Fibroblast of skin of left biceps (primary cell): ENCODE results near the gene SIGLEC10.

Source experiments
- DNase-seq, 2 experiments: peaks; one replicate each; pipeline ENCODE4 v3.0.0-alpha.2; 2013; ENCODE audit warnings: low read depth in 2 of 2

SIGLEC10 gene

DNA sequence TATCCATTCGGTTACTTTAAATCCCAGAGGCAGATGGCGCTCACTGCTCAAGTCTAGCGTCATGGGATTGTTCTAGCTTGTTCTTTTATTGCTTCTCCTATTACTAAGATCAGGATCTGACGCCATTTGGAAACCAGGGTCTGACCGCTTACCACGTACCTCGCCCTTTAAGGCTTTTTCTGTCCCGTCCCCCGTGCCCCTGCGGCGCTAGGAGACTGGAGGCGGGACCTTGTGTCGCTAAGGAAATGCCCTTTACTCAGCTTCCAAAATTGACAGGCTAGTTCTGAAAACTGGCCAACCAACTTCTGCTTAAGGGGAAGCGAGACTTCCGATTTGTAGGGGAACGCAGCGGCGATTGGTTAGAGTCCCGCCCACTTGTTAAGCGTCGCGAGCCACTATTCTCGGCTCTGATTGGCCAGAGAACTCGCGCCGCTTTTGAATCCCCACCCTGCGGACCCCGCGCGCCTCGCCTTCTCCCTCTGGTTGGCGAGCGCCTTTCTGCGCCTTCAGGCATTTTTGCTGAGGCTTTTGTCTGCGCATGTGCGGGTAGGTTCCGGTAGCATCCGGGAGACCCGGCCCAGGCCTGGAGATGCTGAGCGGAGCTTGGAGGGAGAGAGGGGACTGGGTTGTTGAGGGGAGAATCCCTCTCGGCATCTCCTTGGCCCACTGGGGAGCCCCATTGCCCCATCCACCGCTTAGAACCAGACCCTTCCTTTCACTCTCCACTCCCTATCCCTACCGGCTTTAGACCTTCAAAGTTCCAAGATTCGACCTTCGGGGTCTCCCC, 23.2 kb downstream of the SIGLEC10 start:
- DNase-seq: peak; percentile 96

GRCh38 chr19:51392701-51393100, 24.7 kb downstream of the SIGLEC10 start:
- no peak for DNase-seq

DNA sequence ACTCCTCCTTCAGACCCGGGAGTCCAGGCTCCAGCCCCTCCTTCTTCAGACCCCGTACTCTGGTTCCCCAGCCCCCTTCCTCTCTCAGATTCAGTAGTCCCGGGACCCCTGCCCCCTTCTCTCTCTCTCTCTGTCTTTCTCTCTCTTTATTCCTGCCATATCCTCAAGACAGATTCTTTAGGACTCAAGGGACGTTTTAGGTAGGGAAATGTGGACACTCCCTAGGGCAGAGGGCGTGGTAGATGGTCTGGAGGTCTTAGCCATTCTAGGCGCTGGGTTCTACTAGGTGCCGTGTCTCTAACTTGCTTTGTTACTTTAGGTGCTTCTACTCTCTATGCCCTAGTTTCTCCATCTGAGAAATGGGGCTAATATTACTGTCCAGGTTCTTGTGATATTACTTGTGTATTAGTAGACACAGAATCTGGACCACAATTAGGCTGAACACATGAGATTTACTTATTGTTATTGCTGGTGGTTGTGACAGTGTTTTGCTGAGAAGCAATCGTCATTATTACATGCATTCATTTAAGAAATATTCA, 26.3 kb downstream of the SIGLEC10 start:
- DNase-seq: no peak

GRCh38 chr19:51389143-51389542, 28.3 kb downstream of the SIGLEC10 start:
- DNase-seq: no peak

DNA sequence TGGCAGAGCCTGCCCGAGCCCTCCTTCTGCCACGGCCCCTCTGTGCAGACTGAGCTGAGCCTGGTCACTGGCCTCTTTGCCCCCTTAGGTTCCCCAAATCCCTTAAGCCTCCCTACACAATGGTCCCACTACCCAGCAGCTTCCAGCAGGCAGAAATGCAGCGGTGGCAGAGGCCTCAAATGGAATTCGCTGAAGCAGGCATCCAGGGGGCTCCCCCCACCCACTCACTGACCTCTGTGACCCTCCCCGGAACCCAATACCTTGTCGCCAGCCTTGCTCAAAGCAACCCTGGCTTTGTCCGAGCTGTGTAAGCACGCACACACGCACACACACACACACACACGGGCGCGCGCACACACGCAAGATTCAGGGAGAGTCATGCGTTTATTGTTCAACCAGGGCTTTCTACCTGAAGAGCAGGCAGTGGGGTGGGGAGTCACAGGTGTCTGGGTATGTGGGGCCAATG, 29.5 kb downstream of the SIGLEC10 start, which contains the start of gene LIM2:
Gene LIM2, minus strand, starts transcription at position 51 of the 466 bp plus-strand sequence. CDS start 531 bp downstream, outside the sequence.
- DNase-seq: no peak

DNA sequence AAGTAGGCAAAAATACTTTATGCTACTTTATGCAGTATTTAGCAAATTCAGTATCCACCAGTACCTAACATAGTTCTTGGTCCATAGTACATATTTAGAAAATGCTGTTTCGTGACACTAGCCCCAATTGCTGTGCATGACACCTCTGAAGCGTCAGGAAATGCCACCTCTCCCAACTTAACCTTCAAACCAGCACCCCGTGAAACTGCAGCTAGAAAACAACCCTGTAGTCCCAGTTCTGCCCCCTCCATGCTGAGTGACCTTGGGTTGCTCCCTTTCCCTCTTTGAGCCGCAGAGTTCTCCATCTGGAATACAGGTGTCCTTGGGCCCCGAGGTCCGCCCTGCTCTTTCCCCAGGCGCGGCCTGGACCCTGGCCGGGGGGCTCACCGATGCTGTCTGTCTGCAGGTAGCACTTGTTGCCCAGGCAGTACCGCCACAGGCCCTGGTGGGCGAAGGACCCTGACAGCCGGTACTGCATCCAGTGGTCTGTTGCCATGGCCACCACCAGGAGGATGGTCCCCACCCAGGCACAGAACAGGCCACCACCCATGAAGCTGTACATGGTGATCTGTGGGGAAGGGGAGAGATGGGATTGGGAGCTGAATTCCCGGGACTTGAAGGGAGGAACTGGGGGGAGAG, 30.4 kb downstream of the SIGLEC10 start:
- DNase-seq: no peak

DNA sequence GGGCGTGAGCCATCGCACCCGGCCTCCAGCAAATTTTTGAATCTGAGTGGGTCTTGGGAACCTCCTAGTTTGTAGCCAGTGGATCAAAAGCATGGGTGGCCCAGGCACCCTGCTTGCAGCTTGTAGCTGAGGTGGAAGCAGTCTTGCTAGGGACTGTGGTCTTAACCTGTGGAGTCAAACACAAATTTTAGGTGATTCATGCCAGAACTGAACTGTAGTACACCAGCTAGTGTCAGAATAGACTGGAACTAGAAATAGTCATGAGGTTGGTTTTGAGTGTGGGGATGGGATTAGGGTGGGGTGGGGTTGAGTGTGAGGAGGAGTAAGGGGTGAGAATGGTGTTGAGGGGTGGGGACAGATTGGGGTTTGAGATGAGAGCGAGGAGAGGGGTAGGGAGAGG, 35.4 kb downstream of the SIGLEC10 start:
- no peak for DNase-seq

DNA sequence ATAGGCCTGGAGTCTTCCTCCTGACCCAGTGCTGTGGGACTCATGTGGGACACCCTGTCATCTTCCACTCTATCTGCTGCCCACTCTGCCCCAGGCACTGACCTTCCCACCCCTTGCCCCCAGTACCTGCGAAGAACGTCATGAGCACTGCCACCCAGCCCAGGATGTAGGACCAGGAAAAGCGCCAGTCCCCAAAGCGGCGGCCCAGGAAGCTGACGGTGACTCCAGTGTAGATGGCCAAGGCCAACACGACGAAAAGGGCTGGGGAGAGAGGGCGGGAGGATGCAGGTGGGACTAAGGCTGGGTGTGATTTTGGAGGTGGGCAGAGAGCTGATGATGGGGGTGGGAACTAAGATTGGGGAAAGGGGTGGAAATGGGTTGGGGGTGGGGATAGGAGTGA, 37.1 kb downstream of the SIGLEC10 start:
- no peak for DNase-seq

DNA sequence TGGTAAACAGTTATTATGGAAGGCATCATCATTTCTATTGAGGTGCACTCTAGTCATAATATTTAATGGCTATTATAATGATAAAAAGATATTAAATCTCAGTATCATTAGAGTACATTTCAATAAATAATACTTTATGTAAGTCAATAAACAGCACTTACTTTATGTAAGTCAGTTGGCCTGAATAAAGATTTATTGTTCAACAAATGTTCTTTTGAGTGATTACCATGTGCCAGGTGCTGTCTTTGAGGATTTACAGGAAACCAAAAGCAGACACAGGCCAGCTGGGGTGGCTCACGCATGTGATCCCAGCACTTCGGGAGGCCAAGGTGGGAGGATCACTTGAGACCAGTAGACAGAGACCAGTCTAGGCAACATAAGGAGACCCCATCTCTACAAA, 40.0 kb downstream of the SIGLEC10 start:
- DNase-seq: no peak

- no peak for DNase-seq
Observed at GRCh38 chr19:51375504-51376221, 41.8 kb downstream of the SIGLEC10 start.

DNA sequence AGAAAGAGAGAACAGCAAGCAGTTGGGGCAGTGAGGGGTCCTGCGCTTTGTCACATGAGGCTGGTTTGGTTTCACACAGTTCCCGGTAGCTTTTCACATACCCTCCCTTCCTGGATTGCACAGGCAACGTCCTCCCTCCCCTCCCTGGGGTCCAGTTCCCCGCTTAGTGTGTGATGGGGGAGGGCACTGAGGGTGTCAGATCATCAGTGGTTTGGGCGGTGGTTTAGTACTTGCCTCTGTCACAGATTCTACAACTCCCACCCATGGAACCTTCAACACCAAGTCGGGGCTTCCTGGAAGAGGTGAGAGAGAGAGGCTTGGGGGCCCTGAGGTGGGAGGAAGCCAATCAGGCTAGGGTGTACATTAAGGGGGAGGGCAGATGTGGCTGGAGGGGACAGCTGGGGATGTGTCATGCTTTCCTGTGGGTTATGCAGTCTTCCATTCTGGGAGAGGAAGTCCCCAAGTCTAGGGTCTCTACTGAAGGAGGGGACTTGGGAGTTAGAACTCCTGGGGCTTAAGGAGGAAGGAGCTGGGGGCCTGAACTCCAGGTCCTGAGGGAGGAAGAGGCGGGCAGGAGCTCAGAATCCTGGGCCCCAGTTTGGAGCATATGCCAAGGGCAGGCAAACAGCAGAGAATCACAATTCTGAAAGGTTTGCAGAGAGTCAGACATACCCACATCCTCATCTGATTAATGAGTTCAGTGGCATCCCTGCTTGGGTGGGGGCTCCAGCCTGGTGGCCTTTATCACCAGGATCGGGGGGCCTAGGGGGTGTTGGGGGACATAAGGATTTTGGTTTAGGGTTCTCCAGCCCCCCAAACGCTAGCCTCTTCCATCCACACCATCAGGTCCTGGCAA, 44.6 kb downstream of the SIGLEC10 start, which contains the start of gene NKG7:
Gene NKG7, minus strand, starts transcription at position 6 of the 856 bp plus-strand sequence. CDS start 119 bp downstream, outside the sequence.
- no peak for DNase-seq

- no peak for DNase-seq
Observed at GRCh38 chr19:51372021-51372648, 45.3 kb downstream of the SIGLEC10 start.

DNA sequence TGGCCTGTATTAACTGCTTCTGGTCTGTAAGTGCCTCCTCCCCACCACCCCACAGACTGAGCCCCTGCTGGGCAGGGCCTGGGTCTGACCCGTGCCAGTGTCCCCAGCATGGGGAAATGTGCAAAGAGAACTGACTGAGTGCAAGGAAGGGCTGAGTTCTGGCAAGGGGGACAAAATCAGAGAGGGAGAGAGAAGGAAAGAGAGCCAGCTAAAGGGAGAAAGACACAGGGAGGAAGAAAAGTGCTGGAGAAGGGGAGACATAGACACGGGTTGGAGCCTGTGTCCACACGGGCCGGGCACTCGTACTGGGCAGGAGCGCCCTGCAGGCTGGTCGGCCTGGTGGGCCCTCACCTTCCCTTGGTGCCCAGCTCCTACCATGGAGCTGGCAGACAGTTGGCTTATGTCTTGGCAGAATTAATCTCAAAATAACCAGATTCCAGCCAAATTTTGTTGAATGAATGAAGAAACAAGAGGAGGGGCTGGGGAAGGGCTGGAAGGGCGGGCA, 46.2 kb downstream of the SIGLEC10 start:
- no peak for DNase-seq

DNA sequence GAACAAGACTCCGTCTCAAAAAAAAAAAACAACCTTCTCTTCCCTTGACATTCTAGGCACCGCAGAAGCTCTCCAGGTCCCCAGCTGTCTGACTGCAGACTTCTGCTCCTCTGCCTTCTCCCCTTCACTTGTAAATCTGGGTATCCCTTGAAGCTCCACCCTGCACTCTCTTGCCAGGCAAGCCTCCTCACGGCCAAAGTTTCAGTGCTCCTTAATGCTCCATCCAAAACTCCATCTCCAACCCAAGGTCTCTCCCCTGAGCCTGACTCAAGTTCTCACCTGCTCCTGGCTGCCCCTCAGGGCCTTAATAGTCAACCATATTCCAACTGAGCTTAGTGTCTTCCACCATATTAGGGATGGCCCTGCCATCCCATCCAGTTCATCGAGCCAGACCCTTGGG, 47.2 kb downstream of the SIGLEC10 start:
- no peak for DNase-seq

- no peak for DNase-seq
Observed at GRCh38 chr19:51368366-51369282, 48.8 kb downstream of the SIGLEC10 start, which contains the start of gene CLDND2. Gene CLDND2 (minus strand): TSS chr19:51369003. CDS start chr19:51368577, 426 bp downstream.

DNA sequence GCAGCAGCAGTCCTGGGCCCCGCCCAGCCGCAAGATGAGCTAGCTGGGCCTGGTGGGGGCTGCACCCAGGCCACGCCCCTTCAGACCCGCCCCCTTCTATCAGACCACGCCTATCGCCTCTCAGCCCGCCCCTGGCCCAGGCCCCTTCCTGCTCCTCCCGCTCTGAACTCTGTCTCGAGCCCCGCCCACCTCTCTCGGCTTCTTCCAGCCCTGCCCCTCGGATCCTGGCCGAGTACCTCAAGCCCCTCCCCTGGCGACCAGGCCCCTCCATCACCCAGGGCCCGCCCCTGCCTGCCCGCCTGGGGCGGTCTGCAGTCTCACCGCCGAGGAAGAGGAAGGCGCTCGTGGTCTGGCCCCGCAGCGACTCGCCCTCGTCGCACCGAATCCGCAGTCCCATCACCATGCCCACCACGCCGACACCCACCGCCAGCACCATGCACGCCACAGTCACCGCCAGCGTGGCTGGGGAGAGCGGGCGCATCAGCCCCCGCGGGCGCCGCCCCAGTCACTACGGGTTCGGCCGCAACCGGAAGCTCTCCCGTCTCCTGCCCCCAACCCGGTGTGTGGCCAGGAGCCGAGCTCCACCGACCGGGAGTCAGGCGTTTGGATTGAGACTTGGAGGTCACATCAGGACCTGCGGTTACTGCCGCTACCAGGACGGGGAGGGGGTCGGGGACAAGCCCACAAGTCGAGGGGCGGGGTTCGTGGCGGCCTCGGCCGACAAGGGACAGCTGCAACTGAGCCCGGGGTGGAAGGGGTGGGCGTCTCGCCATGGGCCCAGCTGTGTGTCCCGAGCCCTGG, 49.7 kb downstream of the SIGLEC10 start:
- DNase-seq: peak; percentile 96 to 97

GRCh38 chr19:51367255-51367564, 50.2 kb downstream of the SIGLEC10 start:
- no peak for DNase-seq
